ENCODE data around the gene LRRTM1.

LRRTM1 gene, protein sequence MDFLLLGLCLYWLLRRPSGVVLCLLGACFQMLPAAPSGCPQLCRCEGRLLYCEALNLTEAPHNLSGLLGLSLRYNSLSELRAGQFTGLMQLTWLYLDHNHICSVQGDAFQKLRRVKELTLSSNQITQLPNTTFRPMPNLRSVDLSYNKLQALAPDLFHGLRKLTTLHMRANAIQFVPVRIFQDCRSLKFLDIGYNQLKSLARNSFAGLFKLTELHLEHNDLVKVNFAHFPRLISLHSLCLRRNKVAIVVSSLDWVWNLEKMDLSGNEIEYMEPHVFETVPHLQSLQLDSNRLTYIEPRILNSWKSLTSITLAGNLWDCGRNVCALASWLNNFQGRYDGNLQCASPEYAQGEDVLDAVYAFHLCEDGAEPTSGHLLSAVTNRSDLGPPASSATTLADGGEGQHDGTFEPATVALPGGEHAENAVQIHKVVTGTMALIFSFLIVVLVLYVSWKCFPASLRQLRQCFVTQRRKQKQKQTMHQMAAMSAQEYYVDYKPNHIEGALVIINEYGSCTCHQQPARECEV
- total RNA-seq: 0 reads per million in 3 donors

DNA sequence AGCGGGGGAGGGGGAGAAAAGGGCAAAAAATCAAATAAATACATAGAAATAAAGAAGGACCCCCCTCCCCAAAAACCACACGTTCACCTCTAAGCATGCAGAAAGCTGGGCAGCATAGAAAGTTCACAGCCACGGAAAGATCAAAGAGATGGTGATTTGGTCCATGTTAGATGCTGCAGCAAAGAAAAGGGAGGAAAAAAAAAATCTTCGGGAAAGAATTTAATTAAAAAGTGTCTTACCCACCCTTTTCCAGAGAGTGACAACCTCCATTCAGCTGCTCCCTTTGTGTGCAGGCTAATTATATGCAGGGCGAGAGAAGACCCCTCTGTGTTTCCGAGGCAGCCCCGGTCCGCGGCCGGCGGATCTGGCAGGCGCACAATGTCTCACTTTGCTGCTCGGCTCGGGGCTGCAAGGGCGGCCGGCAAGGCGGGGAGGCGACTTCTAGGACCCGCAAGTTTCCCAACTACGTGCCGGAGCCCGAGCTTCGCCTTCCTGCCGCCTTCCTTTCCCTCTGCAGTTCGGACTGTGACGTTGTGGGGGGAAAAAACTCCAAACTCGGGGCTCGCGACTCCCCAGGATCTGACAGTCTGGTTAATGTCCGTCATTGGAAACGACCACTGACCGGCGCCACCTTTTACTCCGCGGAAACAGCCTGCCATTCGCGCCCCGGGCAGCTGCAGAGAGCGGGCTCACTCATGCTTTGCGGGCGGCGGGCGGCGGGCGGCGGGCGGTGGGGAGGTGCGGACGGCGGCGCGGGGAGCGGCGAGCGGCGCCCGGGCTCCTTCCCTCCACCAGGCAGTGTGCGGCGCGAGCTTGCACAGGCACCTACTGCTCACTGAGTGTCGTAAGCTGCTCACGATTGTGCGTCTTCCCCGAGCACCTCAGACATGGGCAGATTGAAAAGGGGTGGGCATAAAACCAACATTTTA is at the start of gene LRRTM1:
TSS of gene LRRTM1 (minus strand) at position 844 of the 929 bp plus-strand sequence. CDS start 933 bp downstream, outside the sequence.
- no peak for DNase-seq
- no peak within 1 kb of the TSS for H3K27ac ChIP-seq (ENCODE audit: insufficient read depth, low read length, poor library complexity, severe bottlenecking)
- H3K4me1 ChIP-seq (ENCODE audit: control insufficient read depth, insufficient read depth, low read length, poor library complexity, severe bottlenecking): no peaks in the 10 kb centered on the region
- no peaks in the 10 kb centered on the region for H3K9me3 ChIP-seq (ENCODE audit: control insufficient read depth, low read length)
- no peaks in the 10 kb centered on the region for H3K36me3 ChIP-seq (ENCODE audit: control insufficient read depth, insufficient read depth, low read length)
- no peak within 1 kb of the TSS for H3K4me3 ChIP-seq (ENCODE audit: insufficient read depth, low read depth, low read length, poor library complexity, severe bottlenecking)
- H3K27me3 ChIP-seq (replicated peaks; ENCODE audit: control insufficient read depth, insufficient read depth, low read length, poor library complexity, severe bottlenecking): no peaks in the 10 kb centered on the region

DNA sequence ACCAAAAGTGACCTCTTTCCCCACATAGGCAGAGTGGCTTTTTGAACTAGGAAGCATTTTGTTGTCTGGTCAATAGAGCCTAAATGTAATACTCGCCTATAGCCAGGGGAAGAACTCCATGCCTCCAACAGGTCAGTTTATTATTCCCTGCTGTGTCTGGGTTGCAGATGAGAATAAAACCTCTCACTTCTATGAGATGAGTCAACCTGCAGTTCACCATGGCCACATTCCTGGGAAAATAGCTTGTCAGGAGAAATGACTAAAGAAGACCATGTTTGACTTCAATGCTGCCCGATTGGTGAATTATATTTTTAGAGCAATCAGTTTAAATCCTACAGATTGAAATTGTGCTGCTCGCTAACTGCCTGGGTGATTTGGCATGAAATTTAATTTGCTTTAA is 46.7 kb upstream of the LRRTM1 start:
- Histone ChIP-seq H3K9me3 (ENCODE audit: control insufficient read depth, low read length) (no peaks in the 10 kb centered on the region), H3K36me3 (ENCODE audit: control insufficient read depth, insufficient read depth, low read length) (no peaks in the 10 kb centered on the region), H3K27me3 (replicated peaks; ENCODE audit: control insufficient read depth, insufficient read depth, low read length, poor library complexity, severe bottlenecking) (no peaks in the 10 kb centered on the region), H3K4me3 (ENCODE audit: insufficient read depth, low read depth, low read length, poor library complexity, severe bottlenecking) (no peak overlapping the region), H3K27ac (ENCODE audit: insufficient read depth, low read length, poor library complexity, severe bottlenecking) (no peak overlapping the region), H3K4me1 (ENCODE audit: control insufficient read depth, insufficient read depth, low read length, poor library complexity, severe bottlenecking) (no peaks in the 10 kb centered on the region)
- DNase-seq: no peak

DNA sequence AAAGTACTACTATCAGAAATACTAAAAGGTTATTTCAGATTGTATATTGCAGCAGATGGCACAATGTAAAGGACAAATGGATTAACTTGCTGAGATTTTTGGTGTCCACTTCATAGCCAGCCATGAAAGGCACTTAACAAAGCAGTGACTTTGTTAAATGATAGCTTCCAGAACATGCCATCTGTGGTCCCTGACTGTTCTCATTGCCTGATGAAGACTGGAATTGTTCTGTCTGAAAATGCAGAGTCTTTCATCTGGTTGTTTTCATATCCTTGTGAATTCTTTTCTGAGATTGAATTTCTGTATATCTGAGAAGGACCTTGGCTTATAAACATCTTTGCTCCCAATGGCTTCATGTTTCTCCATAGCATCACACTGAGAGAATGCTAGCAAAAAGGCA is 44.4 kb upstream of the LRRTM1 start:
- no peaks in the 10 kb centered on the region for H3K27me3 ChIP-seq (replicated peaks; ENCODE audit: control insufficient read depth, insufficient read depth, low read length, poor library complexity, severe bottlenecking)
- H3K36me3 ChIP-seq (ENCODE audit: control insufficient read depth, insufficient read depth, low read length): no peaks in the 10 kb centered on the region
- H3K9me3 ChIP-seq (ENCODE audit: control insufficient read depth, low read length): no peaks in the 10 kb centered on the region
- H3K4me3 ChIP-seq (ENCODE audit: insufficient read depth, low read depth, low read length, poor library complexity, severe bottlenecking): no peak overlapping the region
- DNase-seq: no peak
- no peaks in the 10 kb centered on the region for H3K4me1 ChIP-seq (ENCODE audit: control insufficient read depth, insufficient read depth, low read length, poor library complexity, severe bottlenecking)
- H3K27ac ChIP-seq (ENCODE audit: insufficient read depth, low read length, poor library complexity, severe bottlenecking): no peak overlapping the region

DNA sequence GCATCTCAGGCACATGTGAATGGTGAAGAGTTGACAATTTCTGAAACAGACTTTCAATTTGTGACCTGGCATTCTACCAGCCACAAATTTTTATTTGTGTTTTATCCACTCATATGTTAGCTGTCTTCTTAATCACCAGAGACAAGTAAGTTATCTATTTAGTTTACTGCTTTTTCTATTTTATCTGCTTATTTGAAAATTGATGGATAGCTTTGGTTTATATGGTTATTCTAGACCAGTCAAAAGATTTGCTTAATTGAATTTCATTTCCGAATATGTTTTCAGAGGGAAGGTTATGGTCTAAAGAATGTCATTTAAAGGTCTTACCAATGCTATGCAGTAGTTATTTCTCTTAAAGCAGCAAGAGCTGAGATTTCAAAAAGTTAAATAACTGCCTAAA is 43.5 kb upstream of the LRRTM1 start:
- DNase-seq: no peak
- Histone ChIP-seq H3K9me3 (ENCODE audit: control insufficient read depth, low read length) (no peaks in the 10 kb centered on the region), H3K4me3 (ENCODE audit: insufficient read depth, low read depth, low read length, poor library complexity, severe bottlenecking) (no peak overlapping the region), H3K4me1 (ENCODE audit: control insufficient read depth, insufficient read depth, low read length, poor library complexity, severe bottlenecking) (no peaks in the 10 kb centered on the region), H3K27ac (ENCODE audit: insufficient read depth, low read length, poor library complexity, severe bottlenecking) (no peak overlapping the region), H3K27me3 (replicated peaks; ENCODE audit: control insufficient read depth, insufficient read depth, low read length, poor library complexity, severe bottlenecking) (no peaks in the 10 kb centered on the region), H3K36me3 (ENCODE audit: control insufficient read depth, insufficient read depth, low read length) (no peaks in the 10 kb centered on the region)

DNA sequence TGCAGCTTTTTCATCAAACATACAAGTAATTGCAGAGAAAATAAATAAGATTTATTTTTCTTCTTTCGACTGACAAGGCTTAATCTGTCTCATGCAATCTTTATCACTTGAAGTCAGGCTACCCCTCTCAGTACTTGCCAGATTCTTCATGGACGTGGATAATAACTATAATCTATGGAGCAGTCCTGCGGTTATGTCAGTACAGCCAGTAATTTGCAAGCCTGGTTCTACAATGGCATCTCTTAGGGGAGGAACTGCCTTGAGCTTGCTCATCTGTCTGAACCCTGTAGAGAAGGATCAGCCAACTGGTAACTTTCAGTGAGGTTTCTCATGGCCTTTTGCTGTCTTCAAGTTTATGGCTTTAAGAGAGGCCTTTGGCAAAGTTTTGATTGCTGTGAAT is 35.5 kb upstream of the LRRTM1 start:
- no peaks in the 10 kb centered on the region for H3K27me3 ChIP-seq (replicated peaks; ENCODE audit: control insufficient read depth, insufficient read depth, low read length, poor library complexity, severe bottlenecking)
- no peaks in the 10 kb centered on the region for H3K9me3 ChIP-seq (ENCODE audit: control insufficient read depth, low read length)
- DNase-seq: no peak
- no peaks in the 10 kb centered on the region for H3K36me3 ChIP-seq (ENCODE audit: control insufficient read depth, insufficient read depth, low read length)
- H3K4me1 ChIP-seq (ENCODE audit: control insufficient read depth, insufficient read depth, low read length, poor library complexity, severe bottlenecking): no peaks in the 10 kb centered on the region
- H3K27ac ChIP-seq (ENCODE audit: insufficient read depth, low read length, poor library complexity, severe bottlenecking): no peak overlapping the region
- H3K4me3 ChIP-seq (ENCODE audit: insufficient read depth, low read depth, low read length, poor library complexity, severe bottlenecking): no peak overlapping the region

DNA sequence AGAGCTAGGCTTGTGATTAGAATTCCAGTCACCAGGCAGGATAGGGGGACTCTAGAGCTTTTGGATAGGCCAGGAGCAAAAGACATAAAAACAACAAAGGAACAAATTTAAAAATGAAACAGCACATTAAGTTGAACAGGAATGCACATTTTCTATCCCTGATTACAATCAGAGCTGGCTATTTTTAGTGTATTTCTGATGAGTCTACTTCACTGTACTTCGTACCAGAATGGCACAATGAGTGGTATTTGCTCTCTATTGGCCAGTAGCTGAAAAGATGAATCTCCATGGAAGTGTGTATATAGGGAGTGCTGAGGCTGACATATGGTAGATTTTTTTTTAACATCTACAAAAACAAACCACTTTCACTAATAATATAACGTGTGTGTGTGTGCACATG is 34.2 kb upstream of the LRRTM1 start:
- Histone ChIP-seq H3K9me3 (ENCODE audit: control insufficient read depth, low read length) (no peaks in the 10 kb centered on the region), H3K4me3 (ENCODE audit: insufficient read depth, low read depth, low read length, poor library complexity, severe bottlenecking) (no peak overlapping the region), H3K27me3 (replicated peaks; ENCODE audit: control insufficient read depth, insufficient read depth, low read length, poor library complexity, severe bottlenecking) (no peaks in the 10 kb centered on the region), H3K27ac (ENCODE audit: insufficient read depth, low read length, poor library complexity, severe bottlenecking) (no peak overlapping the region), H3K36me3 (ENCODE audit: control insufficient read depth, insufficient read depth, low read length) (no peaks in the 10 kb centered on the region), H3K4me1 (ENCODE audit: control insufficient read depth, insufficient read depth, low read length, poor library complexity, severe bottlenecking) (no peaks in the 10 kb centered on the region)
- DNase-seq: no peak

DNA sequence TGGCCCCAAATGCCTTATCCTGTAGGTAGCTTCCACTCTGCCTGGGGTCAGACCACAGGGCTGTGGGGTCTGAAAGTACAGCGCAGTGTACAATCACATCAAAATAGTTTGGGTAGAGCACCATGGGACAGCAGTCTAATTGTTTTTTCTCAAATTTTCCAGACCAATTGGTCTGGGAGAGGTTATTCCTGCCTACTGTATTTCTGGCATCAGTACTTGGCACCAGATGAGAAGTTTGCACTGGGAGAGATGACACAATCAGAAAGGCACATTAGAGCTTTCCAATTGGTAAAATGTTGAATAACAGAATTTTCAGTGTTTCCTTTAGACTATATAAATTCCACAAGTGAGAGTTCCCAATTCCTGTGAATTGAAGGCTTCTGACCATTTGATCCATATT is 30.9 kb upstream of the LRRTM1 start:
- Histone ChIP-seq H3K9me3 (ENCODE audit: control insufficient read depth, low read length) (no peaks in the 10 kb centered on the region), H3K27me3 (replicated peaks; ENCODE audit: control insufficient read depth, insufficient read depth, low read length, poor library complexity, severe bottlenecking) (no peaks in the 10 kb centered on the region), H3K4me1 (ENCODE audit: control insufficient read depth, insufficient read depth, low read length, poor library complexity, severe bottlenecking) (no peaks in the 10 kb centered on the region), H3K4me3 (ENCODE audit: insufficient read depth, low read depth, low read length, poor library complexity, severe bottlenecking) (no peak overlapping the region), H3K27ac (ENCODE audit: insufficient read depth, low read length, poor library complexity, severe bottlenecking) (no peak overlapping the region), H3K36me3 (ENCODE audit: control insufficient read depth, insufficient read depth, low read length) (no peaks in the 10 kb centered on the region)
- DNase-seq: no peak

DNA sequence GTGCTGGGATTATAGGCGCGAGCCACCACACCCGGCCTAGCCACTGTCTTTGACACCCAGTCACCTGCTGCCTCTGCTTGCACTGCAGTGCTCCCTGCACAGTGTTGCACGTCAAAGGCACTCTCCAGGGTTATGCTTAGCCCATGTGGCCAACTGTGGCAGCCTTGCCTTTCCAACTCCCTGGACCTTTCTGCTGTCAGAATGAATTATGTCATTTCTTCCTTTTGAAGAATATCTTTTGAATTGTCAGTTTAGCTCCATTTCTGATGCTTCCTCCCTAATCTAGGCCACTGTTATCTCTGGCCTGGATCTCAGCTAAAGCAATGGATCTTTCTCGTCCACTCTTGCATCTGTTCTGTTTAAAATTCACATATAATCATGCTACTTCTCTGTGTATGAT is 29.3 kb upstream of the LRRTM1 start:
- Histone ChIP-seq H3K36me3 (ENCODE audit: control insufficient read depth, insufficient read depth, low read length) (no peaks in the 10 kb centered on the region), H3K27me3 (replicated peaks; ENCODE audit: control insufficient read depth, insufficient read depth, low read length, poor library complexity, severe bottlenecking) (no peaks in the 10 kb centered on the region), H3K9me3 (ENCODE audit: control insufficient read depth, low read length) (no peaks in the 10 kb centered on the region), H3K27ac (ENCODE audit: insufficient read depth, low read length, poor library complexity, severe bottlenecking) (no peak overlapping the region), H3K4me3 (ENCODE audit: insufficient read depth, low read depth, low read length, poor library complexity, severe bottlenecking) (no peak overlapping the region), H3K4me1 (ENCODE audit: control insufficient read depth, insufficient read depth, low read length, poor library complexity, severe bottlenecking) (no peaks in the 10 kb centered on the region)
- no peak for DNase-seq

DNA sequence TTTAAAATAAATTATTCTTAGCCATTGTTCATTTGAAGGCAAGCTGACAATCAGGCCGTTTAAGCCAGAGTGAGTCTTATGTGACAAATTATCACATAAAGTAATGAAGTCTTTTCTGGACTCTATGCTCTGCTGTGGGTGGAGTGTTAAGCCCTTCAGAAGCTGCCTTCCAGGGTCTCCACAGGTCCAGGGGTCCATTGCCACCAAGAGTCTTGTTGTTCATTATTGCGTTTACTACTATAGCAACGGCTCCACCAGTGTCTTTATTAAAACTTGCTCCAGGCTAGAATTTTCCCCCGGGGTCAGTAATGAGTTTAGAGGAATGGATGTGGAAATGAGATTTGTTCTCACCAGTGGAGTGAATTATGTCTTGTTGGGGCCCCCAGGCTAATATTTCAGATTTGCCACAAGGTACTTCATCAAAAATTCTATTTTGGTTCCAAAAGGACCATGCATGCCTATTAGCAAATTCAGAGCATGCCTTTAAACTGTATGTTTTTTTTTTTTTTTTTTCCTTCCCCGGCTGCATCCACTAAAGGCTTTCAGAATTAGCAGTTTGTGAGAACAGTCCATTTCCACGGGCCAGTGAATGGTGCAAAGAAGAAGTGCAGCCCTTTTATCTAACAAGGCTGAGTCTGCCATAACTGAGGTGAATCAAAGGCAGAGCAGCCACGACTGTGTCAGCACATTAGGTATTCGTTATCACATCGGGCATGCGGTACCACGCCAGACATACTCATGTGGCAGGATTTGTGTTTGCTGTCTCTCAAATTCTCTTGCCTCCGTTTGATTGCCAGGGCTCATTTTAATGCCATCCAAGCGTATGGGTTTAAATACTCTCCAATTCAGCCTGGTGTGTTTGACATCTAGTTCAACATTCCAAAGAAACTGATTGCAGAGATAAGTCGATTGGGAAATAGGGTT is 26.2 kb upstream of the LRRTM1 start:
- no peak for DNase-seq
- H3K9me3 ChIP-seq (ENCODE audit: control insufficient read depth, low read length): no peaks in the 10 kb centered on the region
- no peaks in the 10 kb centered on the region for H3K36me3 ChIP-seq (ENCODE audit: control insufficient read depth, insufficient read depth, low read length)
- H3K27me3 ChIP-seq (replicated peaks; ENCODE audit: control insufficient read depth, insufficient read depth, low read length, poor library complexity, severe bottlenecking): no peaks in the 10 kb centered on the region
- no peak overlapping the region for H3K4me3 ChIP-seq (ENCODE audit: insufficient read depth, low read depth, low read length, poor library complexity, severe bottlenecking)
- no peak overlapping the region for H3K27ac ChIP-seq (ENCODE audit: insufficient read depth, low read length, poor library complexity, severe bottlenecking)
- no peaks in the 10 kb centered on the region for H3K4me1 ChIP-seq (ENCODE audit: control insufficient read depth, insufficient read depth, low read length, poor library complexity, severe bottlenecking)
